ENCODE results near the gene SRL.

DNA sequence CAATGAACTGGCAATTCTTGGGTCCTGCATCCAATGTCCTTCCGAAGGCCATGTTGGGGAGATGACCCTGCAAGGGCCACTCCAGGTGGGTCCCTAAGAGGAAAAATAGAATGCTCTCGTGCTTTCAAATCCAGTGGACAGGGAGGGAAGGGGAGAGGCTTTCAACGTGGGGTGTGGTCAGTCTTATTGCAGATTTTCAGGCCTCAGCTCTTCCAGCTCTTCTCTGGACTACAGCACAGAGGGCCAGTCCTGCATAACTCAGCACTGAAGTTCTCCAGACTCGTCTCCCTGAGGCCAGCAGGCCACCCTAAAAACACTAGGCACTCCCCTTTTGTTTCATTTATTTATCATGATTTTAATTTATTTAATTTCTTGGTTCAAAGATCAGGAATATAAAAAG lies 43.1 kb downstream of the SRL start:
- TF ChIP-seq ZFP30 (CRISPR knock-in tag; IDR thresholded peaks at IDR 0.05), result no peak
- TF ChIP-seq ZNF565 (CRISPR knock-in tag; conservative IDR thresholded peaks at IDR 0.05; ENCODE audit: low read depth), result no peak
- TF ChIP-seq RARB (CRISPR knock-in tag; IDR thresholded peaks at IDR 0.05), result no peak
- TF ChIP-seq, protein P1, sequence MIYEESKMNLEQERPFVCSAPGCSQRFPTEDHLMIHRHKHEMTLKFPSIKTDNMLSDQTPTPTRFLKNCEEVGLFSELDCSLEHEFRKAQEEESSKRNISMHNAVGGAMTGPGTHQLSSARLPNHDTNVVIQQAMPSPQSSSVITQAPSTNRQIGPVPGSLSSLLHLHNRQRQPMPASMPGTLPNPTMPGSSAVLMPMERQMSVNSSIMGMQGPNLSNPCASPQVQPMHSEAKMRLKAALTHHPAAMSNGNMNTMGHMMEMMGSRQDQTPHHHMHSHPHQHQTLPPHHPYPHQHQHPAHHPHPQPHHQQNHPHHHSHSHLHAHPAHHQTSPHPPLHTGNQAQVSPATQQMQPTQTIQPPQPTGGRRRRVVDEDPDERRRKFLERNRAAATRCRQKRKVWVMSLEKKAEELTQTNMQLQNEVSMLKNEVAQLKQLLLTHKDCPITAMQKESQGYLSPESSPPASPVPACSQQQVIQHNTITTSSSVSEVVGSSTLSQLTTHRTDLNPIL (CRISPR knock-in tag; IDR thresholded peaks at IDR 0.05; ENCODE audit: low read depth), result no peak
- TF ChIP-seq, protein P2, sequence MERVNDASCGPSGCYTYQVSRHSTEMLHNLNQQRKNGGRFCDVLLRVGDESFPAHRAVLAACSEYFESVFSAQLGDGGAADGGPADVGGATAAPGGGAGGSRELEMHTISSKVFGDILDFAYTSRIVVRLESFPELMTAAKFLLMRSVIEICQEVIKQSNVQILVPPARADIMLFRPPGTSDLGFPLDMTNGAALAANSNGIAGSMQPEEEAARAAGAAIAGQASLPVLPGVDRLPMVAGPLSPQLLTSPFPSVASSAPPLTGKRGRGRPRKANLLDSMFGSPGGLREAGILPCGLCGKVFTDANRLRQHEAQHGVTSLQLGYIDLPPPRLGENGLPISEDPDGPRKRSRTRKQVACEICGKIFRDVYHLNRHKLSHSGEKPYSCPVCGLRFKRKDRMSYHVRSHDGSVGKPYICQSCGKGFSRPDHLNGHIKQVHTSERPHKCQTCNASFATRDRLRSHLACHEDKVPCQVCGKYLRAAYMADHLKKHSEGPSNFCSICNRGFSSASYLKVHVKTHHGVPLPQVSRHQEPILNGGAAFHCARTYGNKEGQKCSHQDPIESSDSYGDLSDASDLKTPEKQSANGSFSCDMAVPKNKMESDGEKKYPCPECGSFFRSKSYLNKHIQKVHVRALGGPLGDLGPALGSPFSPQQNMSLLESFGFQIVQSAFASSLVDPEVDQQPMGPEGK (CRISPR knock-in tag; IDR thresholded peaks at IDR 0.05; ENCODE audit: borderline replicate concordance), result no peak
- no peak for TF ChIP-seq ZNF8 (CRISPR knock-in tag; IDR thresholded peaks at IDR 0.05)
- no peak for TF ChIP-seq ZNF70 (CRISPR knock-in tag; IDR thresholded peaks at IDR 0.05)
- no peak for TF ChIP-seq PPARA (CRISPR knock-in tag; IDR thresholded peaks at IDR 0.05; ENCODE audit: borderline replicate concordance)
- TF ChIP-seq ZFP3 (CRISPR knock-in tag; IDR thresholded peaks at IDR 0.05), result no peak
- TF ChIP-seq, protein P3, sequence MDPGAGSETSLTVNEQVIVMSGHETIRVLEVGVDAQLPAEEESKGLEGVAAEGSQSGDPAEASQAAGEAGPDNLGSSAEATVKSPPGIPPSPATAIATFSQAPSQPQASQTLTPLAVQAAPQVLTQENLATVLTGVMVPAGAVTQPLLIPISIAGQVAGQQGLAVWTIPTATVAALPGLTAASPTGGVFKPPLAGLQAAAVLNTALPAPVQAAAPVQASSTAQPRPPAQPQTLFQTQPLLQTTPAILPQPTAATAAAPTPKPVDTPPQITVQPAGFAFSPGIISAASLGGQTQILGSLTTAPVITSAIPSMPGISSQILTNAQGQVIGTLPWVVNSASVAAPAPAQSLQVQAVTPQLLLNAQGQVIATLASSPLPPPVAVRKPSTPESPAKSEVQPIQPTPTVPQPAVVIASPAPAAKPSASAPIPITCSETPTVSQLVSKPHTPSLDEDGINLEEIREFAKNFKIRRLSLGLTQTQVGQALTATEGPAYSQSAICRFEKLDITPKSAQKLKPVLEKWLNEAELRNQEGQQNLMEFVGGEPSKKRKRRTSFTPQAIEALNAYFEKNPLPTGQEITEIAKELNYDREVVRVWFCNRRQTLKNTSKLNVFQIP (CRISPR knock-in tag; IDR thresholded peaks at IDR 0.05; ENCODE audit: borderline replicate concordance, low read depth), result no peak

Measured in SK-N-SH treated with all-trans-retinoic acid at 6 μM for 48 hours (cell line).